Colonic mucosa (tissue), 4 donors: ENCODE measurements around the gene GPR35. TPM values are rescaled to one million over a fixed set of nuclear protein-coding genes. Genes with fewer than 3 reads are reported as not detected.

Source experiments
- DNase-seq: peaks from one replicate; pipeline ENCODE4 v3.0.0-alpha.2; 2020
- H3K27ac ChIP-seq: fragments of 200-600 bp; one replicate; pipeline ENCODE4 v1.8.0; 2021
- H3K27me3 ChIP-seq: fragments of 200-600 bp; one replicate; pipeline ENCODE4 v1.8.0; 2021
- H3K36me3 ChIP-seq: fragments of 200-600 bp; one replicate; pipeline ENCODE4 v1.8.0; 2021
- H3K4me1 ChIP-seq: fragments of 200-600 bp; one replicate; pipeline ENCODE4 v1.8.0; 2021; ENCODE audit warnings: mild to moderate bottlenecking
- H3K4me3 ChIP-seq: fragments of 200-600 bp; one replicate; pipeline ENCODE4 v1.8.0; 2021
- H3K9ac ChIP-seq, 2 donors: one replicate each; pipeline ENCODE4 v1.7.0; 2013; ENCODE audit warnings: control low read depth in 2 of 2, low read depth in 2 of 2, low read length in 2 of 2
- H3K9me3 ChIP-seq: fragments of 200-600 bp; one replicate; pipeline ENCODE4 v1.8.0; 2021
- CTCF ChIP-seq: fragments of 200-600 bp; IDR thresholded peaks from one replicate; pipeline ENCODE4 v1.8.0; 2022; ENCODE audit warnings: antibody characterized with exemption, mild to moderate bottlenecking
- intact Hi-C: fragments of 100-400 bp; cut with DNase I; formaldehyde crosslinking; loops from one replicate; pipeline ENCODE4 v1.14.1; 2022
- total RNA-seq, 2 donors: library from RNA; stranded (reverse); fragmentation: NEBNext Ultra II Directional in 1 of 2; extraction: Animal tissue kit (Norgen Biotek cat#: 25700) in 1 of 2; gene quantifications; one replicate each; pipeline ENCODE4 v1.2.1, GENCODE V29; 2021
- donor health status: healthy.
- donor health status: DM: no; HTN: no; CAD: no.
- donor health status: DM: no; HTN: no; CAD: no.

The GPR35 gene
- total RNA-seq, 2 donors from 2014 or later = 64.4 to 92.2 TPM

- Histone ChIP-seq H3K27ac (no peak overlapping the region), H3K9ac (no peak overlapping the region), H3K27me3 (no peaks in the 10 kb centered on the region), H3K9me3 (no peaks in the 10 kb centered on the region), H3K4me3 (no peak overlapping the region), H3K4me1 (no peaks in the 10 kb centered on the region), H3K36me3 (no peaks in the 10 kb centered on the region)
- intact Hi-C loops = no loop called here
- no peak for DNase-seq
- TF ChIP-seq CTCF = no peak
Measured at GRCh38 chr2:240628808-240629618, 3.7 kb downstream of the GPR35 start.

GRCh38 chr2:240629619-240629967 lies 4.3 kb downstream of the GPR35 start:
- DNase-seq = no peak

GRCh38 chr2:240629968-240630770 lies 4.9 kb downstream of the GPR35 start:
- no peak for DNase-seq
- H3K36me3 ChIP-seq = no peaks in the 10 kb centered on the region

More at GRCh38 chr2:240629619-240629967, 4.3 kb downstream of the GPR35 start:
- Histone ChIP-seq H3K9me3 (no peaks in the 10 kb centered on the region), H3K9ac (no peak overlapping the region), H3K4me3 (no peak overlapping the region), H3K27me3 (no peaks in the 10 kb centered on the region), H3K36me3 (no peaks in the 10 kb centered on the region), H3K4me1 (no peaks in the 10 kb centered on the region), H3K27ac (no peak overlapping the region)
- no peak for TF ChIP-seq CTCF
- intact Hi-C loops = no loop called here

GRCh38 chr2:240630771-240631547 lies 5.7 kb downstream of the GPR35 start:
- H3K9me3 ChIP-seq = no peaks in the 10 kb centered on the region
- H3K9ac ChIP-seq = no peak overlapping the region
- no peak overlapping the region for H3K27ac ChIP-seq
- H3K36me3 ChIP-seq = no peaks in the 10 kb centered on the region
- DNase-seq = no peak
- no peaks in the 10 kb centered on the region for H3K4me1 ChIP-seq
- no peak overlapping the region for H3K4me3 ChIP-seq
- H3K27me3 ChIP-seq = no peaks in the 10 kb centered on the region
- TF ChIP-seq CTCF = no peak
- intact Hi-C loops = no loop called here

More at GRCh38 chr2:240629968-240630770, 4.9 kb downstream of the GPR35 start:
- Histone ChIP-seq H3K9ac (no peak overlapping the region), H3K27ac (no peak overlapping the region), H3K27me3 (no peaks in the 10 kb centered on the region), H3K9me3 (no peaks in the 10 kb centered on the region), H3K4me3 (no peak overlapping the region), H3K4me1 (no peaks in the 10 kb centered on the region)
- intact Hi-C loops = no loop called here
- no peak for TF ChIP-seq CTCF
